Upper lobe of right lung (tissue), 1 donor: Measurements from ENCODE around the gene CISD2. TPM values are rescaled to one million over a fixed set of nuclear protein-coding genes. Genes with fewer than 3 reads are reported as not detected.
"Not testable (repeated sequence)": the region's sequence is repeated elsewhere in the genome, so short reads cannot be mapped to it uniquely, and the experiment has no call there.

Experiments used
- ATAC-seq: fragments of 200-7000 bp; cut with Tn5 transposase; one replicate; pipeline ENCODE4 v1.9.1; 2020; ENCODE audit warnings: mild to moderate bottlenecking, moderate library complexity
- DNase-seq: peaks from one replicate; pipeline ENCODE4 v3.0.0-alpha.2; 2020
- H3K27ac ChIP-seq: fragments of 200-600 bp; one replicate; pipeline ENCODE4 v1.8.0; 2022
- H3K27me3 ChIP-seq: fragments of 200-600 bp; one replicate; pipeline ENCODE4 v1.8.0; 2022; ENCODE audit warnings: mild to moderate bottlenecking
- H3K36me3 ChIP-seq: fragments of 200-600 bp; one replicate; pipeline ENCODE4 v1.8.0; 2022
- H3K4me1 ChIP-seq: fragments of 200-600 bp; one replicate; pipeline ENCODE4 v1.8.0; 2022
- H3K4me3 ChIP-seq: fragments of 200-600 bp; one replicate; pipeline ENCODE4 v1.8.0; 2022; ENCODE audit warnings: mild to moderate bottlenecking
- H3K9me3 ChIP-seq: fragments of 200-600 bp; one replicate; pipeline ENCODE4 v1.8.0; 2022
- CTCF ChIP-seq: fragments of 200-600 bp; IDR thresholded peaks from one replicate; pipeline ENCODE4 v1.8.0; 2022; ENCODE audit warnings: antibody characterized with exemption
- intact Hi-C: fragments of 100-400 bp; cut with DNase I; formaldehyde crosslinking; loops from one replicate; pipeline ENCODE4 v1.11.0; 2022
- total RNA-seq: library from RNA; stranded (reverse); fragmentation: NEBNext Ultra II Directional; extraction: Animal tissue kit (Norgen Biotek cat#: 25700); gene quantifications from one replicate; pipeline ENCODE4 v1.2.1, GENCODE V29; 2021
- donor health status: DM: no; HTN: yes; CAD: no; lungs with severe emphysema.

The CISD2 gene
- total RNA-seq, 1 donor from 2014 or later, result 24.7 TPM

GRCh38 chr4:102883278-102883677 is 14.5 kb downstream of the CISD2 start:
- intact Hi-C loops, result no loop called here
- H3K4me1 ChIP-seq, result no peaks in the 10 kb centered on the region

GRCh38 chr4:102888570-102888969 is 19.8 kb downstream of the CISD2 start:
- H3K4me3 ChIP-seq, intact Hi-C loops, H3K4me1 ChIP-seq, DNase-seq, ATAC-seq, H3K36me3 ChIP-seq, H3K27ac ChIP-seq, H3K9me3 ChIP-seq, H3K27me3 ChIP-seq: not testable (repeated sequence)

More at GRCh38 chr4:102883278-102883677, 14.5 kb downstream of the CISD2 start:
- Histone ChIP-seq H3K9me3 (no peaks in the 10 kb centered on the region), H3K27ac (no peak overlapping the region), H3K36me3 (no peaks in the 10 kb centered on the region), H3K27me3 (no peaks in the 10 kb centered on the region), H3K4me3 (no peak overlapping the region)
- no peak for TF ChIP-seq CTCF
- ATAC-seq, result no peak
- DNase-seq, result no peak

- intact Hi-C loops, H3K4me3 ChIP-seq, H3K27ac ChIP-seq, ATAC-seq, DNase-seq, H3K4me1 ChIP-seq, H3K9me3 ChIP-seq, H3K36me3 ChIP-seq, H3K27me3 ChIP-seq: not testable (repeated sequence)
Measured at GRCh38 chr4:102889866-102890265, 21.1 kb downstream of the CISD2 start.

- ATAC-seq, result not testable (repeated sequence)
Measured at GRCh38 chr4:102896547-102896946, 27.8 kb downstream of the CISD2 start.

GRCh38 chr4:102897610-102898009 is 28.8 kb downstream of the CISD2 start:
- H3K27ac ChIP-seq, ATAC-seq, intact Hi-C loops, H3K36me3 ChIP-seq, H3K4me1 ChIP-seq, DNase-seq, H3K4me3 ChIP-seq, H3K9me3 ChIP-seq, H3K27me3 ChIP-seq: not testable (repeated sequence)

More at GRCh38 chr4:102896547-102896946, 27.8 kb downstream of the CISD2 start:
- H3K9me3 ChIP-seq, H3K27ac ChIP-seq, intact Hi-C loops, H3K36me3 ChIP-seq, DNase-seq, H3K4me1 ChIP-seq, H3K4me3 ChIP-seq, H3K27me3 ChIP-seq: not testable (repeated sequence)

- H3K4me1 ChIP-seq, result no peaks in the 10 kb centered on the region
- ATAC-seq (no peak), DNase-seq (no peak)
- no peaks in the 10 kb centered on the region for H3K36me3 ChIP-seq
- intact Hi-C loops, result no loop called here
- no peaks in the 10 kb centered on the region for H3K27me3 ChIP-seq
- no peak overlapping the region for H3K4me3 ChIP-seq
- TF ChIP-seq CTCF, result no peak
- no peaks in the 10 kb centered on the region for H3K9me3 ChIP-seq
- no peak overlapping the region for H3K27ac ChIP-seq
Measured at GRCh38 chr4:102901804-102902203, 33.0 kb downstream of the CISD2 start.

GRCh38 chr4:102918859-102919258 is 50.1 kb downstream of the CISD2 start:
- Histone ChIP-seq H3K36me3 (no peaks in the 10 kb centered on the region), H3K27me3 (no peaks in the 10 kb centered on the region), H3K27ac (no peak overlapping the region), H3K4me1 (no peaks in the 10 kb centered on the region), H3K4me3 (no peak overlapping the region), H3K9me3 (no peaks in the 10 kb centered on the region)
- no peak for DNase-seq
- ATAC-seq, result no peak
- TF ChIP-seq CTCF, result no peak
- intact Hi-C loops, result no loop called here

- H3K4me1 ChIP-seq, DNase-seq, H3K9me3 ChIP-seq, H3K36me3 ChIP-seq, H3K4me3 ChIP-seq, H3K27me3 ChIP-seq, ATAC-seq, H3K27ac ChIP-seq, intact Hi-C loops: not testable (repeated sequence)
Measured at GRCh38 chr4:102919697-102920096, 50.9 kb downstream of the CISD2 start.
